Measurements from ENCODE around the gene ZNF71.

Gene ZNF71

DNA sequence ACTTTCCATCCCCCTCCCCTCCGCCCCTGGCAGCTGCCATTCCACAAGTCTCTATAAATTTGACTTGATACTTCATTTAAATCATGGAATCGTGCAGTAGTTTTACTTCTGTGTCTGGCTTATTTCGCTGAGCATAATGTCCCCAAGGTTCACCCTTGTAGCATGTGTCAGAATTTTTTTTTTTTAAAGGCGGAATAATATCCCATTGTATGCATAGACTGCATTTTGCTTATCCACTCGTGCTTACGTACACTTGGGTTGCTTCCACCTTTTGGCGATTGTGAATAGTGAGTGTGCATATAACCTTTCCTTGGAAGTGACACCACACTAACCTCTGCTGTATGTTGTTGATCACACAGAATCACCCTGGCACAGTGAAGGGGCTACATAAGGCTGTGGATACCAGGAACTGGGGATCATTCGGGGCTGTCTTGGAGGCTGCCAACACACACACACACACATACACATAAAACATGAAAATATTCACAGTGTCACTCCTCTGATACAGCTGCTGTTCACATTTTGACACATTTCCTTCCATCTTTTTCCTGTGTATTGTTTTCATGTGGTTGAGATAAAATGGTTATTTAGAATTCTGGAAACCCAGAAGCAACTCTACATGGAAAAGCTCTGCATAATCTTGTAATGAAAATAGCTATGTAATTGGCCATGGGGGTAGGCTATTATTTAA is 13.3 kb downstream of the ZNF71 start:
- Histone ChIP-seq H3K4me1 (ENCODE audit: low read length) (no peaks in the 10 kb centered on the region), H3F3A (ENCODE audit: insufficient read depth, low read length) (no peaks in the 10 kb centered on the region), H3K9me3 (replicated peaks; ENCODE audit: insufficient read depth, low read length) (no peaks in the 10 kb centered on the region), H3K9ac (ENCODE audit: low read length) (no peak overlapping the region), H3K27ac (ENCODE audit: low read length) (no peak overlapping the region), H2AFZ (ENCODE audit: low read length) (no peak overlapping the region), H3K9me2 (replicated peaks; ENCODE audit: insufficient read depth, low read length) (no peaks in the 10 kb centered on the region), H3K27me3 (replicated peaks; ENCODE audit: insufficient read depth, low read length) (no peaks in the 10 kb centered on the region), H4K20me1 (ENCODE audit: insufficient read depth, low read length) (no peaks in the 10 kb centered on the region), H3K4me3 (ENCODE audit: low read length) (no peak overlapping the region), H3K79me2 (ENCODE audit: low read length) (no peaks in the 10 kb centered on the region), H3K36me3 (replicated peaks; ENCODE audit: insufficient read depth, low read length) (no peaks in the 10 kb centered on the region), H3K4me2 (ENCODE audit: low read depth, low read length) (no peak overlapping the region)
- no peak for DNase-seq
- TF ChIP-seq EZH2phosphoT487 (IDR thresholded peaks at IDR 0.05; ENCODE audit: low read length), result no peak
- no peak for TF ChIP-seq EZH2 (optimal IDR thresholded peaks at IDR 0.05; ENCODE audit: low read depth, low read length)
- TF ChIP-seq CTCF (IDR thresholded peaks at IDR 0.05; ENCODE audit: low read length), result no peak

GRCh38 chr19:56611288-56611687 is 16.2 kb downstream of the ZNF71 start:
- TF ChIP-seq EZH2 (optimal IDR thresholded peaks at IDR 0.05; ENCODE audit: low read depth, low read length) (no peak), EZH2phosphoT487 (IDR thresholded peaks at IDR 0.05; ENCODE audit: low read length) (no peak), CTCF (IDR thresholded peaks at IDR 0.05; ENCODE audit: low read length) (no peak)
- H4K20me1 ChIP-seq (ENCODE audit: insufficient read depth, low read length), result no peaks in the 10 kb centered on the region
- no peaks in the 10 kb centered on the region for H3F3A ChIP-seq (ENCODE audit: insufficient read depth, low read length)
- H3K9me3 ChIP-seq (replicated peaks; ENCODE audit: insufficient read depth, low read length), result no peaks in the 10 kb centered on the region
- H3K9me2 ChIP-seq (replicated peaks; ENCODE audit: insufficient read depth, low read length), result no peaks in the 10 kb centered on the region
- H3K4me2 ChIP-seq (ENCODE audit: low read depth, low read length), result no peak overlapping the region
- no peak for DNase-seq
- H3K27ac ChIP-seq (ENCODE audit: low read length), result no peak overlapping the region
- H3K4me1 ChIP-seq (ENCODE audit: low read length), result no peaks in the 10 kb centered on the region
- no peaks in the 10 kb centered on the region for H3K36me3 ChIP-seq (replicated peaks; ENCODE audit: insufficient read depth, low read length)
- H2AFZ ChIP-seq (ENCODE audit: low read length), result no peak overlapping the region
- no peak overlapping the region for H3K9ac ChIP-seq (ENCODE audit: low read length)
- no peak overlapping the region for H3K4me3 ChIP-seq (ENCODE audit: low read length)
- H3K79me2 ChIP-seq (ENCODE audit: low read length), result no peaks in the 10 kb centered on the region
- no peaks in the 10 kb centered on the region for H3K27me3 ChIP-seq (replicated peaks; ENCODE audit: insufficient read depth, low read length)

GRCh38 chr19:56612737-56613136 is 17.6 kb downstream of the ZNF71 start:
- Histone ChIP-seq H3K4me3 (ENCODE audit: low read length) (no peak overlapping the region), H4K20me1 (ENCODE audit: insufficient read depth, low read length) (no peaks in the 10 kb centered on the region), H3K27me3 (replicated peaks; ENCODE audit: insufficient read depth, low read length) (no peaks in the 10 kb centered on the region), H3K9me3 (replicated peaks; ENCODE audit: insufficient read depth, low read length) (no peaks in the 10 kb centered on the region), H3K27ac (ENCODE audit: low read length) (no peak overlapping the region), H3K9ac (ENCODE audit: low read length) (no peak overlapping the region), H3K79me2 (ENCODE audit: low read length) (no peaks in the 10 kb centered on the region), H3K36me3 (replicated peaks; ENCODE audit: insufficient read depth, low read length) (no peaks in the 10 kb centered on the region), H3K9me2 (replicated peaks; ENCODE audit: insufficient read depth, low read length) (no peaks in the 10 kb centered on the region), H3K4me1 (ENCODE audit: low read length) (no peaks in the 10 kb centered on the region), H2AFZ (ENCODE audit: low read length) (no peak overlapping the region), H3F3A (ENCODE audit: insufficient read depth, low read length) (no peaks in the 10 kb centered on the region), H3K4me2 (ENCODE audit: low read depth, low read length) (no peak overlapping the region)
- TF ChIP-seq EZH2 (optimal IDR thresholded peaks at IDR 0.05; ENCODE audit: low read depth, low read length) (no peak), CTCF (IDR thresholded peaks at IDR 0.05; ENCODE audit: low read length) (no peak), EZH2phosphoT487 (IDR thresholded peaks at IDR 0.05; ENCODE audit: low read length) (no peak)
- DNase-seq, result no peak
